HG02970 (cell line): ENCODE measurements around the gene GNB1L.

Source experiments
- ATAC-seq: cut with Tn5 transposase; IDR thresholded peaks from one replicate; pipeline ENCODE4 v1.9.1; 2021; ENCODE audit warnings: mild to moderate bottlenecking, moderate library complexity, moderate number of reproducible peaks; ENCODE audit not compliant: unreplicated experiment, low FRiP score

The GNB1L gene

GRCh38 chr22:19812910-19813309 lies 41.8 kb downstream of the GNB1L start:
- ATAC-seq, result no peak

- ATAC-seq, result no peak
These were observed 42.6 kb downstream of the GNB1L start for GRCh38 chr22:19811811-19812771.

GRCh38 chr22:19811211-19811621 lies 43.5 kb downstream of the GNB1L start:
- no peak for ATAC-seq

GRCh38 chr22:19810381-19811201 lies 44.1 kb downstream of the GNB1L start:
- ATAC-seq, result no peak

GRCh38 chr22:19809741-19810140 lies 44.9 kb downstream of the GNB1L start:
- ATAC-seq, result no peak

- ATAC-seq, result no peak
These were observed 45.7 kb downstream of the GNB1L start for GRCh38 chr22:19808873-19809478.

- ATAC-seq, result no peak
These were observed 46.5 kb downstream of the GNB1L start for GRCh38 chr22:19807914-19808872.

GRCh38 chr22:19807161-19807913 lies 47.3 kb downstream of the GNB1L start:
- no peak for ATAC-seq

- no peak for ATAC-seq
These were observed 48.2 kb downstream of the GNB1L start for GRCh38 chr22:19806213-19807160.

- no peak for ATAC-seq
These were observed 48.9 kb downstream of the GNB1L start for GRCh38 chr22:19805821-19806212.

- no peak for ATAC-seq
These were observed 50.9 kb downstream of the GNB1L start for GRCh38 chr22:19803736-19804267.

GRCh38 chr22:19802894-19803735 lies 51.6 kb downstream of the GNB1L start:
- no peak for ATAC-seq

GRCh38 chr22:19802001-19802893 lies 52.4 kb downstream of the GNB1L start:
- ATAC-seq, result no peak

- no peak for ATAC-seq
These were observed 53.2 kb downstream of the GNB1L start for GRCh38 chr22:19801340-19802000.

GRCh38 chr22:19800761-19801244 lies 53.9 kb downstream of the GNB1L start:
- ATAC-seq, result no peak
